A172 (cell line): ENCODE measurements around the gene MX2. TPM values are rescaled to one million over a fixed set of nuclear protein-coding genes. Genes with fewer than 3 reads are reported as not detected.
A peak's percentile ranks its signal among the peaks of the same experiment; 100 is the strongest.
"Not testable (repeated sequence)": the region's sequence is repeated elsewhere in the genome, so short reads cannot be mapped to it uniquely, and the experiment has no call there.

Source experiments
- DNase-seq: peaks from one replicate; pipeline ENCODE4 v3.0.0-alpha.2; 2015; ENCODE audit warnings: low spot score
- total RNA-seq: library from RNA; depleted of rRNA; stranded (reverse); fragments of >200 nt; shearing (Covaris generic); gene quantifications from 2 replicates; pipeline ENCODE4 v1.2.3, GENCODE V29; 2014

The MX2 gene
- total RNA-seq, 1 experiment from 2014 or later: 13.2 TPM

GRCh38 chr21:41337515-41337914, 24.3 kb upstream of the MX2 start:
- no peak for DNase-seq

GRCh38 chr21:41338455-41338854, 23.4 kb upstream of the MX2 start:
- DNase-seq: no peak

- no peak for DNase-seq
These were observed 19.8 kb upstream of the MX2 start for GRCh38 chr21:41342035-41342434.

GRCh38 chr21:41344146-41344545, 17.7 kb upstream of the MX2 start:
- DNase-seq: no peak

- no peak for DNase-seq
These were observed 16.5 kb upstream of the MX2 start for GRCh38 chr21:41345356-41345755.

GRCh38 chr21:41345934-41346685, 15.7 kb upstream of the MX2 start:
- peak; percentile 61 for DNase-seq

GRCh38 chr21:41346758-41347157, 15.1 kb upstream of the MX2 start:
- no peak for DNase-seq

GRCh38 chr21:41348434-41348833, 13.4 kb upstream of the MX2 start:
- no peak for DNase-seq

- DNase-seq: no peak
These were observed 12.7 kb upstream of the MX2 start for GRCh38 chr21:41349126-41349525.

GRCh38 chr21:41349619-41350390, 12.0 kb upstream of the MX2 start:
- DNase-seq: no peak

- no peak for DNase-seq
These were observed 11.2 kb upstream of the MX2 start for GRCh38 chr21:41350436-41351155.

GRCh38 chr21:41357546-41357945, 4.3 kb upstream of the MX2 start:
- DNase-seq: no peak

- DNase-seq: no peak
These were observed 3.3 kb upstream of the MX2 start for GRCh38 chr21:41358193-41359166.

GRCh38 chr21:41359286-41359685, 2.5 kb upstream of the MX2 start:
- DNase-seq: no peak

- DNase-seq: not testable (repeated sequence)
These were observed 2.1 kb upstream of the MX2 start for GRCh38 chr21:41359754-41360071.

GRCh38 chr21:41360072-41360821, 1.6 kb upstream of the MX2 start:
- no peak for DNase-seq

GRCh38 chr21:41361053-41361785, 608 bp upstream of the MX2 start:
- no peak for DNase-seq

- DNase-seq: no peak
These were observed 960 bp downstream of the MX2 start for GRCh38 chr21:41362605-41363369.
